Amniotic epithelial cell (primary cell): ENCODE data around the gene CNST.
"Not testable (repeated sequence)": the region's sequence is repeated elsewhere in the genome, so short reads cannot be mapped to it uniquely, and the experiment has no call there.

Experiments
- DNase-seq: peaks from one replicate; pipeline ENCODE4 v3.0.0-alpha.2; 2010; ENCODE audit warnings: low read depth

CNST gene

DNA sequence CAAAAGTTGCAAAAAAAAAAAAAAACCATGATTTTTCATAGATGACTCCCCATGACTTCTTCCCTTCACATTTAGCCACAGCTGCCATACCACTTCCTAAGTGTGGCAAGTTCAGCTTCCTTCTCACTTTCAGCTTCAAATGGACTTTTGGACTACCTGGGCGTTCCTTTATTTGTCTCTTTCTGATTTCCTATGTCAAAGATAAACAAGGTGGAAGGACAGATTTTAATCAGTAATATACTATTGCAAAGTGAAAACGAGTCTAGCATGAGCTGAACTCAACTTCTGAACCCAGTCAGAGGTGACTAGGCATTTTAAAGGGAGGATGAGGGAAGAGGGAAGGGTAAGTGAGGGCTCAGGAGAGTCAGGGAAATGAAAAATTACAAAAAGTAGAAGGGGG is 143.6 kb downstream of the CNST start:
- no peak for DNase-seq

- no peak for DNase-seq
Measured at GRCh38 chr1:246711548-246712003, 145.3 kb downstream of the CNST start.

GRCh38 chr1:246712428-246712827 is 146.2 kb downstream of the CNST start:
- not testable (repeated sequence) for DNase-seq
